ENCODE results near the gene SH3RF1. TPM values are rescaled to one million over a fixed set of nuclear protein-coding genes. Genes with fewer than 3 reads are reported as not detected.

SH3RF1 gene
- total and polyA plus RNA-seq, 2 of the 13 experiments (the other 11 are each of a cell fraction or from before 2014, with no cell fraction given), result 3.1 to 3.2 TPM

DNA sequence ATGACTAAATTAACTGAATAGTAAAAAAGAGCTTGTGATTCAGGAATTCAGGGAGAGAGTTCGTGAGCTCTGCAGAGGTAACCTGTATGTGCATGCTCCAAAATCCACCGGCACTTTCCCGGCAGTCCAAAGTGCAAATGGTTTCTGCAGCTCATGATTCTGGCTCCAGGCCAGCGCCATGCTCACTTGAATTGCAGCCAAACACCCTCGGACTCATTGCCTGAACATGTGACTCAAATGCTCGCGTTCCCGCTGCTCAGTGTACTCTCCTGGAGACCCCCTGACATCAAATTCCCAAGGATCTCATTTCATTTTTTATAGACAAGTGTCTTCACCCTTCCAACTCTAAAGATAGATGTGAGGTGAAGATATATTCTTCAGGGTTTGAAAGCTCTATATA lies 44.1 kb upstream of the SH3RF1 start (continued):
- TF ChIP-seq, protein P1, sequence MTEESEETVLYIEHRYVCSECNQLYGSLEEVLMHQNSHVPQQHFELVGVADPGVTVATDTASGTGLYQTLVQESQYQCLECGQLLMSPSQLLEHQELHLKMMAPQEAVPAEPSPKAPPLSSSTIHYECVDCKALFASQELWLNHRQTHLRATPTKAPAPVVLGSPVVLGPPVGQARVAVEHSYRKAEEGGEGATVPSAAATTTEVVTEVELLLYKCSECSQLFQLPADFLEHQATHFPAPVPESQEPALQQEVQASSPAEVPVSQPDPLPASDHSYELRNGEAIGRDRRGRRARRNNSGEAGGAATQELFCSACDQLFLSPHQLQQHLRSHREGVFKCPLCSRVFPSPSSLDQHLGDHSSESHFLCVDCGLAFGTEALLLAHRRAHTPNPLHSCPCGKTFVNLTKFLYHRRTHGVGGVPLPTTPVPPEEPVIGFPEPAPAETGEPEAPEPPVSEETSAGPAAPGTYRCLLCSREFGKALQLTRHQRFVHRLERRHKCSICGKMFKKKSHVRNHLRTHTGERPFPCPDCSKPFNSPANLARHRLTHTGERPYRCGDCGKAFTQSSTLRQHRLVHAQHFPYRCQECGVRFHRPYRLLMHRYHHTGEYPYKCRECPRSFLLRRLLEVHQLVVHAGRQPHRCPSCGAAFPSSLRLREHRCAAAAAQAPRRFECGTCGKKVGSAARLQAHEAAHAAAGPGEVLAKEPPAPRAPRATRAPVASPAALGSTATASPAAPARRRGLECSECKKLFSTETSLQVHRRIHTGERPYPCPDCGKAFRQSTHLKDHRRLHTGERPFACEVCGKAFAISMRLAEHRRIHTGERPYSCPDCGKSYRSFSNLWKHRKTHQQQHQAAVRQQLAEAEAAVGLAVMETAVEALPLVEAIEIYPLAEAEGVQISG (CRISPR knock-in tag; IDR thresholded peaks at IDR 0.05), result peak; percentile 72
- peak; percentile 96 for TF ChIP-seq ZNF614 (CRISPR knock-in tag; IDR thresholded peaks at IDR 0.05; ENCODE audit: borderline replicate concordance)
- TF ChIP-seq ZNF331 (CRISPR knock-in tag; IDR thresholded peaks at IDR 0.05), result peak; percentile 74; the same call in 1 of the 2 replicates
- TF ChIP-seq FOXA3 (CRISPR knock-in tag; IDR thresholded peaks at IDR 0.05), result peak; percentile 52
- TF ChIP-seq, protein P2, sequence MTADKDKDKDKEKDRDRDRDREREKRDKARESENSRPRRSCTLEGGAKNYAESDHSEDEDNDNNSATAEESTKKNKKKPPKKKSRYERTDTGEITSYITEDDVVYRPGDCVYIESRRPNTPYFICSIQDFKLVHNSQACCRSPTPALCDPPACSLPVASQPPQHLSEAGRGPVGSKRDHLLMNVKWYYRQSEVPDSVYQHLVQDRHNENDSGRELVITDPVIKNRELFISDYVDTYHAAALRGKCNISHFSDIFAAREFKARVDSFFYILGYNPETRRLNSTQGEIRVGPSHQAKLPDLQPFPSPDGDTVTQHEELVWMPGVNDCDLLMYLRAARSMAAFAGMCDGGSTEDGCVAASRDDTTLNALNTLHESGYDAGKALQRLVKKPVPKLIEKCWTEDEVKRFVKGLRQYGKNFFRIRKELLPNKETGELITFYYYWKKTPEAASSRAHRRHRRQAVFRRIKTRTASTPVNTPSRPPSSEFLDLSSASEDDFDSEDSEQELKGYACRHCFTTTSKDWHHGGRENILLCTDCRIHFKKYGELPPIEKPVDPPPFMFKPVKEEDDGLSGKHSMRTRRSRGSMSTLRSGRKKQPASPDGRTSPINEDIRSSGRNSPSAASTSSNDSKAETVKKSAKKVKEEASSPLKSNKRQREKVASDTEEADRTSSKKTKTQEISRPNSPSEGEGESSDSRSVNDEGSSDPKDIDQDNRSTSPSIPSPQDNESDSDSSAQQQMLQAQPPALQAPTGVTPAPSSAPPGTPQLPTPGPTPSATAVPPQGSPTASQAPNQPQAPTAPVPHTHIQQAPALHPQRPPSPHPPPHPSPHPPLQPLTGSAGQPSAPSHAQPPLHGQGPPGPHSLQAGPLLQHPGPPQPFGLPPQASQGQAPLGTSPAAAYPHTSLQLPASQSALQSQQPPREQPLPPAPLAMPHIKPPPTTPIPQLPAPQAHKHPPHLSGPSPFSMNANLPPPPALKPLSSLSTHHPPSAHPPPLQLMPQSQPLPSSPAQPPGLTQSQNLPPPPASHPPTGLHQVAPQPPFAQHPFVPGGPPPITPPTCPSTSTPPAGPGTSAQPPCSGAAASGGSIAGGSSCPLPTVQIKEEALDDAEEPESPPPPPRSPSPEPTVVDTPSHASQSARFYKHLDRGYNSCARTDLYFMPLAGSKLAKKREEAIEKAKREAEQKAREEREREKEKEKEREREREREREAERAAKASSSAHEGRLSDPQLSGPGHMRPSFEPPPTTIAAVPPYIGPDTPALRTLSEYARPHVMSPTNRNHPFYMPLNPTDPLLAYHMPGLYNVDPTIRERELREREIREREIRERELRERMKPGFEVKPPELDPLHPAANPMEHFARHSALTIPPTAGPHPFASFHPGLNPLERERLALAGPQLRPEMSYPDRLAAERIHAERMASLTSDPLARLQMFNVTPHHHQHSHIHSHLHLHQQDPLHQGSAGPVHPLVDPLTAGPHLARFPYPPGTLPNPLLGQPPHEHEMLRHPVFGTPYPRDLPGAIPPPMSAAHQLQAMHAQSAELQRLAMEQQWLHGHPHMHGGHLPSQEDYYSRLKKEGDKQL (CRISPR knock-in tag; IDR thresholded peaks at IDR 0.05; ENCODE audit: low read depth), result no peak
- TF ChIP-seq ZNF644 (CRISPR knock-in tag; IDR thresholded peaks at IDR 0.05; ENCODE audit: low read depth), result peak; percentile 85; the same call in 1 of the 2 replicates
- TF ChIP-seq, protein P3, sequence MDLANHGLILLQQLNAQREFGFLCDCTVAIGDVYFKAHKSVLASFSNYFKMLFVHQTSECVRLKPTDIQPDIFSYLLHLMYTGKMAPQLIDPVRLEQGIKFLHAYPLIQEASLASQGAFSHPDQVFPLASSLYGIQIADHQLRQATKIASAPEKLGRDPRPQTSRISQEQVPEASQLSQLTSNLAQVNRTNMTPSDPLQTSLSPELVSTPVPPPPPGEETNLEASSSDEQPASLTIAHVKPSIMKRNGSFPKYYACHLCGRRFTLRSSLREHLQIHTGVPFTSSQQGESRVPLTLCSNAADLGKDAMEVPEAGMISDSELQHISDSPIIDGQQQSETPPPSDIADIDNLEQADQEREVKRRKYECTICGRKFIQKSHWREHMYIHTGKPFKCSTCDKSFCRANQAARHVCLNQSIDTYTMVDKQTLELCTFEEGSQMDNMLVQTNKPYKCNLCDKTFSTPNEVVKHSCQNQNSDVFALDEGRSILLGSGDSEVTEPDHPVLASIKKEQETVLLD (CRISPR knock-in tag; IDR thresholded peaks at IDR 0.05; ENCODE audit: low read depth), result peak; percentile 20; the same call in 1 of the 2 replicates
- 0 out of 2 replicates have a peak, but pooled peaks have one; percentile 22 for TF ChIP-seq ZNF670 (CRISPR knock-in tag; IDR thresholded peaks at IDR 0.05; ENCODE audit: borderline replicate concordance)
- TF ChIP-seq, protein P4, sequence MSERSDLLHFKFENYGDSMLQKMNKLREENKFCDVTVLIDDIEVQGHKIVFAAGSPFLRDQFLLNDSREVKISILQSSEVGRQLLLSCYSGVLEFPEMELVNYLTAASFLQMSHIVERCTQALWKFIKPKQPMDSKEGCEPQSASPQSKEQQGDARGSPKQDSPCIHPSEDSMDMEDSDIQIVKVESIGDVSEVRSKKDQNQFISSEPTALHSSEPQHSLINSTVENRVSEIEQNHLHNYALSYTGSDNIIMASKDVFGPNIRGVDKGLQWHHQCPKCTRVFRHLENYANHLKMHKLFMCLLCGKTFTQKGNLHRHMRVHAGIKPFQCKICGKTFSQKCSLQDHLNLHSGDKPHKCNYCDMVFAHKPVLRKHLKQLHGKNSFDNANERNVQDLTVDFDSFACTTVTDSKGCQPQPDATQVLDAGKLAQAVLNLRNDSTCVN (CRISPR knock-in tag; IDR thresholded peaks at IDR 0.05; ENCODE audit: borderline replicate concordance), result 0 out of 2 replicates have a peak, but pooled peaks have one; percentile 36

Measured in HepG2 (cell line).